GM12878 (cell line): ENCODE results near the gene NPAS2. TPM values are rescaled to one million over a fixed set of nuclear protein-coding genes. Genes with fewer than 3 reads are reported as not detected.

ENCODE experiments used
- ASH2L ChIP-seq: fragments of 300-600, 200-600 bp; sonication (generic); IDR thresholded peaks from 2 replicates; pipeline ENCODE4 v1.6.1; 2017; ENCODE audit warnings: low read depth, mild to moderate bottlenecking, borderline replicate concordance
- NFIC ChIP-seq: IDR thresholded peaks from 2 replicates; pipeline ENCODE4 v1.6.1; 2012; ENCODE audit warnings: low read depth, mild to moderate bottlenecking, inconsistent platforms, low read length, moderate library complexity
- PML ChIP-seq: IDR thresholded peaks from 2 replicates; pipeline ENCODE4 v1.6.1; 2012; ENCODE audit warnings: low read length, inconsistent platforms
- POLR2A ChIP-seq: IDR thresholded peaks from 2 replicates; pipeline ENCODE4 v1.6.1; 2011; ENCODE audit warnings: low read depth, mild to moderate bottlenecking, low read length
- SUZ12 ChIP-seq: fragments of 200-600 bp; sonication (generic); IDR thresholded peaks from one replicate; pipeline ENCODE4 v1.6.1; 2018; ENCODE audit warnings: antibody characterized with exemption, mild to moderate bottlenecking; ENCODE audit not compliant: unreplicated experiment
- polyA plus RNA-seq, 11 experiments: library from polyadenylated mRNA; depleted of rRNA in 4 of 11; unstranded in 6 of 11; stranded (reverse) in 5 of 11; fragments of >200 nt; fragmentation: Nextera tagmentation in 4 of 11; fragmentation: Illumina TruSeq in 1 of 11; extraction: Ambion mirVana in 4 of 11; extraction: Trizol in 1 of 11; gene quantifications; 1 replicate in 1 of 11; 2 replicates in 10 of 11; pipeline versions ENCODE4 v1.2.1 to v1.2.3, GENCODE V29; 2011 to 2016; ENCODE audit warnings: inconsistent platforms in 2 of 11, missing spikeins in 2 of 11, low read depth in 1 of 11
- total RNA-seq, 4 experiments: library from RNA; depleted of rRNA in 3 of 4; stranded (reverse); fragments of >200 nt in 3 of 4; fragmentation: Illumina TruSeq in 1 of 4; extraction: Trizol in 1 of 4; gene quantifications; 2 replicates each; pipeline versions ENCODE4 v1.2.1 to v1.2.3, GENCODE V29; 2013 to 2021
- TF ChIP-seq, protein P1 (sequence below): fragments of 450-650 bp; IDR thresholded peaks from 2 replicates; pipeline ENCODE4 v1.6.1; 2016; ENCODE audit warnings: mild to moderate bottlenecking, moderate library complexity, borderline replicate concordance
- TF ChIP-seq, protein P2 (sequence below): IDR thresholded peaks from 2 replicates; pipeline ENCODE4 v1.6.1; 2012; ENCODE audit warnings: low read depth, low read length, improper control_type of control experiment
- TF ChIP-seq, protein P3 (sequence below): fragments of 450-650 bp; IDR thresholded peaks from 2 replicates; pipeline ENCODE4 v1.6.1; 2018; ENCODE audit warnings: mild to moderate bottlenecking, low read depth, moderate library complexity; ENCODE audit not compliant: partially characterized antibody

NPAS2 gene
- total and polyA plus RNA-seq, 10 of the 15 experiments (the other 5 are each of a cell fraction or from before 2014, with no cell fraction given): 0.08 TPM; not detected in 9

DNA sequence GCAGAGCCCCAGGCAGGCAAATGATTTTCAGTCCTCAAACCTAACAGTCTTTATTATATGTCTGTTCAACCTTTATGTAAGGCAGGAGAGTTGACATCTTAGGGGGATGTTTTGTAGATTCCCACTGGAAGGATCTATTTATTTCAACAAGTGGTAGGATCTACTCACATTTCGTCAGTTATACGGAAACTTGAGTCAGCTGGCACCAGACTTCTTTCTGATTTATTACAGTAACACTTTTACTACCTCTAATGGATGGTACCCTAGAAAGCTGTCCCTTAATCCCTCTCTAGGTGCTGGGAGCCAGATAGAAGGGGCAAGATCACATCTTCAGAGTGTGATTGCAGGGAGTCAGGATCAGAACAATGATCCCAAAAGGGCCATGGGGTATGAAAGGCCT, 180.1 kb downstream of the NPAS2 start (continued):
- TF ChIP-seq, protein P1, sequence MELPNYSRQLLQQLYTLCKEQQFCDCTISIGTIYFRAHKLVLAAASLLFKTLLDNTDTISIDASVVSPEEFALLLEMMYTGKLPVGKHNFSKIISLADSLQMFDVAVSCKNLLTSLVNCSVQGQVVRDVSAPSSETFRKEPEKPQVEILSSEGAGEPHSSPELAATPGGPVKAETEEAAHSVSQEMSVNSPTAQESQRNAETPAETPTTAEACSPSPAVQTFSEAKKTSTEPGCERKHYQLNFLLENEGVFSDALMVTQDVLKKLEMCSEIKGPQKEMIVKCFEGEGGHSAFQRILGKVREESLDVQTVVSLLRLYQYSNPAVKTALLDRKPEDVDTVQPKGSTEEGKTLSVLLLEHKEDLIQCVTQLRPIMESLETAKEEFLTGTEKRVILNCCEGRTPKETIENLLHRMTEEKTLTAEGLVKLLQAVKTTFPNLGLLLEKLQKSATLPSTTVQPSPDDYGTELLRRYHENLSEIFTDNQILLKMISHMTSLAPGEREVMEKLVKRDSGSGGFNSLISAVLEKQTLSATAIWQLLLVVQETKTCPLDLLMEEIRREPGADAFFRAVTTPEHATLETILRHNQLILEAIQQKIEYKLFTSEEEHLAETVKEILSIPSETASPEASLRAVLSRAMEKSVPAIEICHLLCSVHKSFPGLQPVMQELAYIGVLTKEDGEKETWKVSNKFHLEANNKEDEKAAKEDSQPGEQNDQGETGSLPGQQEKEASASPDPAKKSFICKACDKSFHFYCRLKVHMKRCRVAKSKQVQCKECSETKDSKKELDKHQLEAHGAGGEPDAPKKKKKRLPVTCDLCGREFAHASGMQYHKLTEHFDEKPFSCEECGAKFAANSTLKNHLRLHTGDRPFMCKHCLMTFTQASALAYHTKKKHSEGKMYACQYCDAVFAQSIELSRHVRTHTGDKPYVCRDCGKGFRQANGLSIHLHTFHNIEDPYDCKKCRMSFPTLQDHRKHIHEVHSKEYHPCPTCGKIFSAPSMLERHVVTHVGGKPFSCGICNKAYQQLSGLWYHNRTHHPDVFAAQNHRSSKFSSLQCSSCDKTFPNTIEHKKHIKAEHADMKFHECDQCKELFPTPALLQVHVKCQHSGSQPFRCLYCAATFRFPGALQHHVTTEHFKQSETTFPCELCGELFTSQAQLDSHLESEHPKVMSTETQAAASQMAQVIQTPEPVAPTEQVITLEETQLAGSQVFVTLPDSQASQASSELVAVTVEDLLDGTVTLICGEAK: no peak
- TF ChIP-seq, protein P2, sequence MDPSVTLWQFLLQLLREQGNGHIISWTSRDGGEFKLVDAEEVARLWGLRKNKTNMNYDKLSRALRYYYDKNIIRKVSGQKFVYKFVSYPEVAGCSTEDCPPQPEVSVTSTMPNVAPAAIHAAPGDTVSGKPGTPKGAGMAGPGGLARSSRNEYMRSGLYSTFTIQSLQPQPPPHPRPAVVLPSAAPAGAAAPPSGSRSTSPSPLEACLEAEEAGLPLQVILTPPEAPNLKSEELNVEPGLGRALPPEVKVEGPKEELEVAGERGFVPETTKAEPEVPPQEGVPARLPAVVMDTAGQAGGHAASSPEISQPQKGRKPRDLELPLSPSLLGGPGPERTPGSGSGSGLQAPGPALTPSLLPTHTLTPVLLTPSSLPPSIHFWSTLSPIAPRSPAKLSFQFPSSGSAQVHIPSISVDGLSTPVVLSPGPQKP: no peak
- TF ChIP-seq, protein P3, sequence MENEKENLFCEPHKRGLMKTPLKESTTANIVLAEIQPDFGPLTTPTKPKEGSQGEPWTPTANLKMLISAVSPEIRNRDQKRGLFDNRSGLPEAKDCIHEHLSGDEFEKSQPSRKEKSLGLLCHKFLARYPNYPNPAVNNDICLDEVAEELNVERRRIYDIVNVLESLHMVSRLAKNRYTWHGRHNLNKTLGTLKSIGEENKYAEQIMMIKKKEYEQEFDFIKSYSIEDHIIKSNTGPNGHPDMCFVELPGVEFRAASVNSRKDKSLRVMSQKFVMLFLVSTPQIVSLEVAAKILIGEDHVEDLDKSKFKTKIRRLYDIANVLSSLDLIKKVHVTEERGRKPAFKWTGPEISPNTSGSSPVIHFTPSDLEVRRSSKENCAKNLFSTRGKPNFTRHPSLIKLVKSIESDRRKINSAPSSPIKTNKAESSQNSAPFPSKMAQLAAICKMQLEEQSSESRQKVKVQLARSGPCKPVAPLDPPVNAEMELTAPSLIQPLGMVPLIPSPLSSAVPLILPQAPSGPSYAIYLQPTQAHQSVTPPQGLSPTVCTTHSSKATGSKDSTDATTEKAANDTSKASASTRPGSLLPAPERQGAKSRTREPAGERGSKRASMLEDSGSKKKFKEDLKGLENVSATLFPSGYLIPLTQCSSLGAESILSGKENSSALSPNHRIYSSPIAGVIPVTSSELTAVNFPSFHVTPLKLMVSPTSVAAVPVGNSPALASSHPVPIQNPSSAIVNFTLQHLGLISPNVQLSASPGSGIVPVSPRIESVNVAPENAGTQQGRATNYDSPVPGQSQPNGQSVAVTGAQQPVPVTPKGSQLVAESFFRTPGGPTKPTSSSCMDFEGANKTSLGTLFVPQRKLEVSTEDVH: no peak
- TF ChIP-seq PML (no peak), ASH2L (no peak), NFIC (no peak), SUZ12 (no peak), POLR2A (no peak)
- TF ChIP-seq, all 136 proteins: peak for 0
